GM19023 (cell line): ENCODE data around the gene EMC6.
"Not testable (repeated sequence)": the region's sequence is repeated elsewhere in the genome, so short reads cannot be mapped to it uniquely, and the experiment has no call there.

Experiments
- ATAC-seq: cut with Tn5 transposase; IDR thresholded peaks from one replicate; pipeline ENCODE4 v1.9.1; 2021; ENCODE audit warnings: mild to moderate bottlenecking, moderate library complexity; ENCODE audit not compliant: unreplicated experiment

EMC6 gene

GRCh38 chr17:3704931-3705717 is 36.5 kb downstream of the EMC6 start:
- no peak for ATAC-seq

- ATAC-seq = not testable (repeated sequence)
These were observed 37.0 kb downstream of the EMC6 start for GRCh38 chr17:3705718-3705984.

GRCh38 chr17:3708366-3708765 is 39.8 kb downstream of the EMC6 start:
- ATAC-seq = no peak

- ATAC-seq = peak; percentile 88
These were observed 42.4 kb downstream of the EMC6 start for GRCh38 chr17:3710951-3711383.

DNA sequence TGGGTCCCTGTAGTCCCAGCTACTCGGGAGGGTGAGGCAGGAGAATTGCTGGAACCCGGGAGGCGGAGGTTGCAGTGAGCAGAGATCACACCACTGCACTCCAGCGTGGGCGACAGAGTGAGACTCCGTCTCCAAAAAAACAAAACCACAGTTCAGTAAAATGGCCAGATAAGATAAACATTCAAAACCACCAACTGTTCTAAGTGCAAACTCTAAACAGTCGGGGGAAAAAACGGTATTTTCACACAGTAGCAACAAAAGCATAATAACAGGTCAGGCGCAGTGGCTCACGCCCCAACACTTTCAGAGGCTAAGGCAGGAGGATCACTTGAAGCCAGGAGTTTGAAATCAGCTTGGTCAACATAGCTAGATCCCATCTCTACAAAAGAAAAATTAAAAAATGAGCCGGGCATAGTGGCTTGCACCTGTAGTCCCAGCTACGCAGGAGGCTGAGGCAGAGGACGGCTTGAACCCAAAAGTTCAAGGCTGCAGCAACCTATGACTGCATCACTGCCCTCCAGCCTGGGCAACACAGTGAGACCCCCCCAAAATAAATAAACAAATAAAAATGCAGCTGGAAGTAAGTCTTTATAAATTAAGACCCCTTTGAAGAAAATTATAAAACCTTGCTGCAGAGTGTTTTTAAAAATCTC is 44.3 kb downstream of the EMC6 start:
- ATAC-seq = no peak

DNA sequence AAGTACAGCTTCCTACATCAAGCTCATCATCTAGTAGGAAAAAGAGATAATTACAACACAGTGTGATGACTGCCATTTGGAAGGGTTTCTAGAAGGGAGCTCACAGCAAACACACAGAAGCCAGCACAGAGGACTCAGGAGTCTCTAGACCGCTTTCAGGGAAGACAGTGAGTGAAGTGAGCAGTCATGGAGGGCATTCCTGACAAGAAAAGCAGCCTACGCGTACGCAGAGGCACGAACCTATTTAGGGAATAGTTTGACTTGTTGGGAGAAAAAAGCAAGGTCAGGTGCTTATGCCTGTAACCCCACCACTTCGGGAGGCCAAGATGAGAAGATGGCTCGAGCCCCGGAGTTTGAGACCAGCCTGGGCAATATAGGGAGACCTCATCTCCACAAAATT is 46.7 kb downstream of the EMC6 start:
- no peak for ATAC-seq

- ATAC-seq = no peak
These were observed 49.6 kb downstream of the EMC6 start for GRCh38 chr17:3718201-3718600.

DNA sequence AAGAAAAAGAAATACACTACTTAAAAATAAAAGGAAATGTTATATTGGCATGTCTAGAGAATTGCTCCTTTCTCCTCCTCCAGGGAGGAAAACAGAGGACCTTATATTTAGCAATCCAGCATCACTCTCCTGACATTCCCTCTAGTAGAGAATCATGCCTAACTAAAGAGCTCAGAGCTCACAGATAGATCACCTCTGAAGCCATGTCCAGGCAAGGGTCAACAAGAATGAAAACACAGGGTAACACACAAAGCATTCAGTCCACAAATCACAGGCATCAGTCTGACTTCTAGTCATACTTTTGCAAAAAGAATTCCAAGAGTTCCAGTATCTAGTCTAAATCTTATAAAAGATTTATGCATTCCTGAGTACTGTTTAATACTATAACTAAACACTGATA is 50.7 kb downstream of the EMC6 start:
- ATAC-seq = no peak
